ENCODE results near the gene YY1AP1.
"Not testable (repeated sequence)": the region's sequence is repeated elsewhere in the genome, so short reads cannot be mapped to it uniquely, and the experiment has no call there.

Gene YY1AP1

DNA sequence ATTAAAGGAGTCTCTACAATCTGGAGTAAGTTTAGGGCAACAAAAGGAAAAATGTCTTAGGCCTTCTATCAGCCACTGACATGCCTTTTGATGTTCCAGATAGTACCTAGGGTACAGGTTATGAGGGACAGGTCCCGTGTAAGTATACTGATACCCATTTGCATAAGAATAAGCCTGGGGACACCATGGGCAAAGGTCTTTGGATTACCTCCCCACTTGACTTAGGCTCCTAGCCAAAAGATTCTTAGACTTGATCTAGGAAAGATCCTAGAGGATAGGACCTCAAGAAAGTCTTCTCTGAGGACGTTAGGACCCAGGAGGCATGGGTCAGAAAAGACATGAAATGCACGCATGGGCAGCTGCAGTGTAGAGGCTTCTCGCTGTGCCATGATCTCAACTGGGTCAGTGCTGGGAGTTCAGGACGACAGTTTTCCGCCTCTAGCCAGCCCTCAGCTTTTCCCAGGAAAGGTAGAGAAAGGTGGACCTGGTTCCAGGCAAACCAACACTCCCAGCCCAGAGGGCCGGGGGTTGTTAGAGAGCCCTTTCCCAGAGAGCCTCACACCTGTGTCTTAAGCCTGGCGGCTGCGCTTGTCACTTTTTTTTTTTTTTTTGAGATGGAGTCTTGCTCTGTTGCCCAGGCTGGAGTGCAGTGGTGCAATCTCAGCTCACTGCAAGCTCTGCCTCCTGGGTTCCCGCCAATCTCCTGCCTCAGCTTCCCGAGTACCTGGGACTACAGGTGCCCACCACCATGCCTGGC is 52.0 kb downstream of the YY1AP1 start:
- ChIA-PET POLR2A (no interaction called here), CTCF (interaction anchor here (0.9 kb wide), 1 partner anchor 10 kb away, joined by 3 read pairs; no protein-coding TSS in a partner anchor)
- TF ChIP-seq, protein P1, sequence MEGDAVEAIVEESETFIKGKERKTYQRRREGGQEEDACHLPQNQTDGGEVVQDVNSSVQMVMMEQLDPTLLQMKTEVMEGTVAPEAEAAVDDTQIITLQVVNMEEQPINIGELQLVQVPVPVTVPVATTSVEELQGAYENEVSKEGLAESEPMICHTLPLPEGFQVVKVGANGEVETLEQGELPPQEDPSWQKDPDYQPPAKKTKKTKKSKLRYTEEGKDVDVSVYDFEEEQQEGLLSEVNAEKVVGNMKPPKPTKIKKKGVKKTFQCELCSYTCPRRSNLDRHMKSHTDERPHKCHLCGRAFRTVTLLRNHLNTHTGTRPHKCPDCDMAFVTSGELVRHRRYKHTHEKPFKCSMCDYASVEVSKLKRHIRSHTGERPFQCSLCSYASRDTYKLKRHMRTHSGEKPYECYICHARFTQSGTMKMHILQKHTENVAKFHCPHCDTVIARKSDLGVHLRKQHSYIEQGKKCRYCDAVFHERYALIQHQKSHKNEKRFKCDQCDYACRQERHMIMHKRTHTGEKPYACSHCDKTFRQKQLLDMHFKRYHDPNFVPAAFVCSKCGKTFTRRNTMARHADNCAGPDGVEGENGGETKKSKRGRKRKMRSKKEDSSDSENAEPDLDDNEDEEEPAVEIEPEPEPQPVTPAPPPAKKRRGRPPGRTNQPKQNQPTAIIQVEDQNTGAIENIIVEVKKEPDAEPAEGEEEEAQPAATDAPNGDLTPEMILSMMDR (IDR thresholded peaks at IDR 0.05; ENCODE audit: insufficient read depth, low read length, missing control alignments): no peak
- no peak for DNase-seq (ENCODE audit: low read depth, low spot score)
- H3K4me3 ChIP-seq (ENCODE audit: low read depth, low read length): no peak overlapping the region

DNA sequence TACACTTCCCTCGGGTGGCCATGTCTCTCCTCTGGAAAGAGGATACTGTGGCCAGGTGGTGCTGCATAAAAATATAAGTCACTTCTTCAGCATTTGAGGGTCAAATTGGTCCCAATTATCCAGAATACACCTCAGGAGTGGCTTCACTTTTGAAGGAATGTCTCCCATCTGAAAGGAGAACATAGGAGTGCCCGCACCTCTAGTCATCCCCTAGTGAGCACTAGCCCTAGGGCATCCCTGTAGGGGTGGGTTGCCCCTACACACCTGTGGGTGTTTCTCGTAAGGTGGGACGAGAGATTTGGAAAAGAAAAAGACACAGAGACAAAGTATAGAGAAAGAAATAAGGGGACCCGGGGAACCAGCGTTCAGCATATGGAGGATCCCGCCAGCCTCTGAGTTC is 62.1 kb downstream of the YY1AP1 start:
- H3K4me3 ChIP-seq (ENCODE audit: low read depth, low read length); POLR2A ChIA-PET; CTCF ChIA-PET: not testable (repeated sequence)

DNA sequence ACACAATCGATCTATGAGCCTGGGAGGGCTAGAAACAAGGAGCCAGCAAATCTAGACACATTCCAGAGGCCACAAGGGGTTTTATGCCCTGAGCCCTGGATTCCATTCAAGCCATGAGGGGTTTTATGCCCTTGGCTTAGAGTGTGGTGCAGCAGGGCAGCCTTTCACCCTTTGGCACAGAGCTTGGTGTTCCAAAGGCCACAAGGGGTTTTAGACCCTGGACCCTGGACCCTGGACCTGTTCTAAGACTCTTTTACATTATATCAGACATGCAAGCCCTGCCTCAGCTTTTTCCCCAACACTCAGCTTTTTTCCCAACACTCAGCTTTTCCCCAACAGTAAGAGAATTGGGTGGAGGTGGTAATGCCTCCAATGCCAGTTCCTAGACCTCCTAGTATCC is 65.2 kb downstream of the YY1AP1 start:
- TF ChIP-seq, protein P1 (IDR thresholded peaks at IDR 0.05; ENCODE audit: insufficient read depth, low read length, missing control alignments): no peak
- ChIA-PET POLR2A (no interaction called here), CTCF (interaction anchor here (1.6 kb wide), 1 partner anchor 373 kb away, joined by 4 read pairs; no protein-coding TSS in a partner anchor)

More for the DNA sequence above, 62.1 kb downstream of the YY1AP1 start:
- not testable (repeated sequence) for DNase-seq (ENCODE audit: low read depth, low spot score)

DNA sequence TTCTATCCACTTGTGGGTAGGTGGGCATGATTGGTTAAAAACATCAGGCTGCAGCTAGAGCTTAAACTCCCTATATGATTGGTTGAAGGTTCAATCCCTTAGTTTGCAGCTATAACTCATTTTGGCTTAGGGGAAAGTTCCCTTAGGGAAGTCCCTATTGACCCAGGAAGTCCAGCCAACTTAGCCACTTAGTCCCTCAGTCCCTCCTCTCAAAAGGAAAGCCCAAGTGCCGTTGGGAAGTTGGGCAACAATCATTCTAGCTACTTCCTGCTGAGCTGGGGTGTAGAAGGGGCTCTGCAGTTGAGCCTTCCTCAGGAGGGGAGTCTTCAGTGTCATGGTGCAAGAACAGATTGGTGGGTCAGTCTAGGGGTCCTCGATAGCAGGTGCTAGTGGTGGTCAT is 66.4 kb downstream of the YY1AP1 start:
- TF ChIP-seq, protein P1 (IDR thresholded peaks at IDR 0.05; ENCODE audit: insufficient read depth, low read length, missing control alignments): no peak
- DNase-seq (ENCODE audit: low read depth, low spot score): no peak
- H3K4me3 ChIP-seq (ENCODE audit: low read depth, low read length): no peak overlapping the region
- CTCF ChIA-PET: interaction anchor here (1.6 kb wide), 1 partner anchor 372 kb away, joined by 4 read pairs; no protein-coding TSS in a partner anchor
- POLR2A ChIA-PET: no interaction called here

More for the DNA sequence above, 65.2 kb downstream of the YY1AP1 start:
- H3K4me3 ChIP-seq (ENCODE audit: low read depth, low read length): no peak overlapping the region
- no peak for DNase-seq (ENCODE audit: low read depth, low spot score)

DNA sequence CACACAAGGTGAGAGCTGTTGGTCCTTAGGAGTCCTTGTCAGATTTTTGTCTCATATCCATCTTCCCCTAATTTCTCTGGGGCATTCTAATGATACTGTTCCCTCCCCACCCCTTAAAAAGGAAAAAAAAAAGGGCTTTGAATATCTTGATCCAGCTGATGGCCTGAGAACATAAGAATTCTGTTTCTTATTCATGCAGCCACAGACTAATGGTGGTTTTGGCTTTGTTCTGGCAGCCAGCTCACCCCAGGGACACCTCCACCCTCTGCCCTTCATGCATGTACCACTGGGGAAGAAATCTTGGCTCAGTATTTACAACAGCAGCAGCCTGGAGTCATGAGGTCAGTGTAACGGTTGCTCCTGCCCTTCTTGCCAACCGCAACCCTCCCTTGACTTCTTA is 75.3 kb downstream of the YY1AP1 start:
- DNase-seq (ENCODE audit: low read depth, low spot score); H3K4me3 ChIP-seq (ENCODE audit: low read depth, low read length); POLR2A ChIA-PET; CTCF ChIA-PET: not testable (repeated sequence)

DNA sequence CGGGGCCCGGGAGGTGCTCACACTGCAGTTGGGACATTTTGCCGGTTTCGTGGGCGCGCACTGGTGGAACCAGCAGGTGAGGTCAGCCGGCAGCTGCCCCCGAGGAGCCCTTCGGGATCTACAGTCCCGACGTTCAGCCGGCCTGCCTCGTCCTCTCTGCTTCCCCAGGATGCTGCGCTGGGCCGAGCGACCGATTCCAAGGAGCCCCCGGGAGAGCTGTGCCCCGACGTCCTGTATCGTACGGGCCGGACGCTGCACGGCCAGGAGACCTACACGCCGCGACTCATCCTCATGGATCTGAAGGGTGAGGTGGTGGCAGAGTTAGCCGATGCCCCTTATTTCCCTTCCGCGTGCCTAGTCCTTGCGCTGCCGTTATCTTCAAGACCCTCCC is 78.3 kb downstream of the YY1AP1 start:
- CTCF ChIA-PET; DNase-seq (ENCODE audit: low read depth, low spot score); POLR2A ChIA-PET: not testable (repeated sequence)
- H3K4me3 ChIP-seq (ENCODE audit: low read depth, low read length): peak overlapping the region; percentile 55

DNA sequence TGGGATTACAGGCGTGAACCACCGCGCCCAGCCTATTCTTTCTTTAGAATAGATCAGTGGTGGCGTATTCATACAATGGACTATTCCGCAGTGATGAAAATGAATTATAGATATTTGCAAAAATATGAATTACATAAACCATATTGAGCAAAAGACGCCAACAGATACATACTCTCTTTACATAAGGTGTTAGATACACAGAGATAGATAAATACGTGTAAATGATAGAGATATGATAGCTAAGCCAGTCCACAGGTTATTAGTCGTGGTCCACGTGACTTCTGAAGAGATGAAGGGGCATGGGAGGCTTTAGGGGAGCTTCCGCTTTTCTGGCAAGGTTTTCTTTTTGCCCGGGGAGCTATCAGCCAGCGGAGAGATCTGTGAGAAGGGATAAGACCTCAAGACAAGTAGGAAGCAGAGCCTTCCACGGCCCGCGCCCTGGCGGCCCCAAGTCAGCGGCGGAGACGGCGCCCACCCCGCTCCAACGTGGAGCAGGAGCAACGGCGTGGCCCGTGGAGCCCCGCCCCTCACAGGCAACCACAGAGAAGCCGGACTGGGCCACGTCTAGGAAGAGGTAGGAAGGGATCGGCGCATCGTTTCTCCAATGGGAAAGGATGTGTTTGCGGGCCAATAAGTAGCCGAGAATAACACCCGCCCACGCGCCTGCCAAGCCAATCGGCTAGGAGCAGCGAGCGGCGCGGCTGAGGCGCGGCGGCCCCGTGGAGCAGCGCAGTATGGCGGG is 78.9 kb downstream of the YY1AP1 start, which contains the start of gene MSTO1:
Gene MSTO1 (plus strand): TSS at position 704 of the 742 bp plus-strand sequence. CDS start 31 bp downstream, at position 735.
- TF ChIP-seq, protein P1 (IDR thresholded peaks at IDR 0.05; ENCODE audit: insufficient read depth, low read length, missing control alignments): no peak
- ChIA-PET CTCF (interaction anchor here (0.8 to 1.1 kb wide), 3 partner anchors 354 to 365 kb away, joined by 3 read pairs; partner anchors contain the start of gene ENTREP3), POLR2A (no interaction called here)
- H3K4me3 ChIP-seq (ENCODE audit: low read depth, low read length): peak within 1 kb of the TSS; percentile 66
- DNase-seq (ENCODE audit: low read depth, low spot score): peak; percentile 77
